ENCODE data around the gene PSMC5. TPM values are rescaled to one million over a fixed set of nuclear protein-coding genes. Genes with fewer than 3 reads are reported as not detected.

PSMC5 gene
- total and polyA plus RNA-seq, 2 donors (not counting 3 experiments of a cell fraction or from before 2014, with no cell fraction given) = 179 to 236 TPM

GRCh38 chr17:63832455-63832854, 5.2 kb downstream of the PSMC5 start:
- TF ChIP-seq CTCF (IDR thresholded peaks at IDR 0.05; ENCODE audit: extremely low read depth in 1 of 2, insufficient read depth in 1 of 2, low read depth in 1 of 2, low read length in 2 of 2) (no peak), GATA2 (IDR thresholded peaks at IDR 0.05; ENCODE audit: insufficient read depth, insufficient read length, low read depth, low read length) (no peak), POLR2A (IDR thresholded peaks at IDR 0.05; ENCODE audit: low read depth, low read length) (peak; percentile 5)
- Histone ChIP-seq H3K79me2 (ENCODE audit: control insufficient read depth, insufficient read depth, low read length) (peaks cover 25% of the 10 kb centered on the region), H3K27ac (ENCODE audit: insufficient read depth, low read depth, low read length) (no peak overlapping the region), H3K9me1 (replicated peaks; ENCODE audit: control insufficient read depth, extremely low read depth, insufficient read depth, low read length) (no peaks in the 10 kb centered on the region), H3K9ac (replicated peaks; ENCODE audit: extremely low read depth, insufficient read depth, low read length) (no peak overlapping the region), H3K4me1 (ENCODE audit: control insufficient read depth, extremely low read depth, insufficient read depth, low read length) (peaks cover 12% of the 10 kb centered on the region), H3K36me3 (ENCODE audit: control insufficient read depth in 2 of 2, extremely low read depth in 1 of 2, insufficient read depth in 2 of 2, low read length in 2 of 2) (peaks cover 29 to 58% of the 10 kb centered on the region in 2 experiments), H3K4me2 (ENCODE audit: insufficient read depth, low read length) (no peak overlapping the region), H3K9me3 (replicated peaks; ENCODE audit: control insufficient read depth, insufficient read depth, low read length) (no peaks in the 10 kb centered on the region), H3K27me3 (ENCODE audit: control insufficient read depth in 2 of 2, insufficient read depth in 2 of 2, low read length in 2 of 2) (no peaks in the 10 kb centered on the region), H3K4me3 (replicated peaks in 1 of 3; ENCODE audit: insufficient read depth in 1 of 3, low read depth in 1 of 3, low read length in 3 of 3) (no peak overlapping the region), H2AFZ (ENCODE audit: low read depth, low read length) (no peak overlapping the region), H4K20me1 (replicated peaks; ENCODE audit: control insufficient read depth, extremely low read depth, insufficient read depth, low read length) (no peaks in the 10 kb centered on the region)
- BruUV-seq (replicated peaks) = no TSS peak
- DNase-seq (ENCODE audit: low read depth, low spot score) = no peak
- FAIRE-seq = no peak
- intact Hi-C loops (cut with micrococcal nuclease) = no loop called here
- dilution Hi-C loops (cut with MboI; ENCODE audit: extremely low pct_ligation_motif_present, low sequenced_read_pairs) = no loop called here
- POLR2A ChIA-PET = interaction anchor here (0.5 kb wide), 1 partner anchor 18 kb away, joined by 3 read pairs; no protein-coding TSS in a partner anchor
- CTCF ChIA-PET = interaction anchor here (1.0 kb wide), 1 partner anchor 16 kb away, joined by 6 read pairs; no protein-coding TSS in a partner anchor

GRCh38 chr17:63833026-63833740, 6.0 kb downstream of the PSMC5 start:
- Histone ChIP-seq H3K36me3 (ENCODE audit: control insufficient read depth in 2 of 2, extremely low read depth in 1 of 2, insufficient read depth in 2 of 2, low read length in 2 of 2) (peaks cover 29 to 58% of the 10 kb centered on the region in 2 experiments), H3K27me3 (ENCODE audit: control insufficient read depth in 2 of 2, insufficient read depth in 2 of 2, low read length in 2 of 2) (no peaks in the 10 kb centered on the region), H3K27ac (ENCODE audit: insufficient read depth, low read depth, low read length) (no peak overlapping the region), H3K4me2 (ENCODE audit: insufficient read depth, low read length) (no peak overlapping the region), H3K79me2 (ENCODE audit: control insufficient read depth, insufficient read depth, low read length) (peaks cover 23% of the 10 kb centered on the region), H4K20me1 (replicated peaks; ENCODE audit: control insufficient read depth, extremely low read depth, insufficient read depth, low read length) (no peaks in the 10 kb centered on the region), H3K9me3 (replicated peaks; ENCODE audit: control insufficient read depth, insufficient read depth, low read length) (no peaks in the 10 kb centered on the region), H3K9ac (replicated peaks; ENCODE audit: extremely low read depth, insufficient read depth, low read length) (no peak overlapping the region), H3K4me1 (ENCODE audit: control insufficient read depth, extremely low read depth, insufficient read depth, low read length) (peaks cover 10% of the 10 kb centered on the region), H3K9me1 (replicated peaks; ENCODE audit: control insufficient read depth, extremely low read depth, insufficient read depth, low read length) (no peaks in the 10 kb centered on the region), H2AFZ (ENCODE audit: low read depth, low read length) (no peak overlapping the region), H3K4me3 (replicated peaks in 1 of 3; ENCODE audit: insufficient read depth in 1 of 3, low read depth in 1 of 3, low read length in 3 of 3) (no peak overlapping the region)
- POLR2A ChIA-PET = no interaction called here
- TSS peak; percentile 19 for BruUV-seq (replicated peaks)
- CTCF ChIA-PET = interaction anchor here (0.6 to 1.8 kb wide), 5 partner anchors 9 to 27 kb away, joined by 3 to 7 read pairs (median 3); no protein-coding TSS in a partner anchor
- TF ChIP-seq CTCF (IDR thresholded peaks at IDR 0.05; ENCODE audit: extremely low read depth in 1 of 2, insufficient read depth in 1 of 2, low read depth in 1 of 2, low read length in 2 of 2) = no peak
- TF ChIP-seq POLR2A (IDR thresholded peaks at IDR 0.05; ENCODE audit: low read depth, low read length) = no peak
- no peak for TF ChIP-seq EZH2 (IDR thresholded peaks at IDR 0.05; ENCODE audit: borderline replicate concordance, low read depth, low read length, severe bottlenecking)
- no peak for TF ChIP-seq POLR2AphosphoS5 (IDR thresholded peaks at IDR 0.05; ENCODE audit: insufficient read depth, low read depth, low read length)
- TF ChIP-seq GATA2 (IDR thresholded peaks at IDR 0.05; ENCODE audit: insufficient read depth, insufficient read length, low read depth, low read length) = no peak
- no peak for TF ChIP-seq FOS (IDR thresholded peaks at IDR 0.05; ENCODE audit: borderline replicate concordance, insufficient read depth, low read length)
- no peak for TF ChIP-seq MAX (IDR thresholded peaks at IDR 0.05; ENCODE audit: insufficient read depth, insufficient read length)
- no peak for TF ChIP-seq JUN (IDR thresholded peaks at IDR 0.05; ENCODE audit: borderline replicate concordance, insufficient read depth, insufficient read length, low read depth)
- TF ChIP-seq MYC (IDR thresholded peaks at IDR 0.05; ENCODE audit: low read depth, low read length) = no peak
- dilution Hi-C loops (cut with MboI; ENCODE audit: extremely low pct_ligation_motif_present, low sequenced_read_pairs) (no loop called here), intact Hi-C loops (cut with micrococcal nuclease) (no loop called here)
- DNase-seq (ENCODE audit: low read depth, low spot score) (no peak), FAIRE-seq (no peak)
